Spleen (tissue), 7 donors: ENCODE results near the gene THOC2.

Experiments
- CTCF ChIP-seq, 11 experiments: fragments of 200-600 bp in 7 of 11; fragments of 450-650 bp in 4 of 11; sonication (generic) in 4 of 11; IDR thresholded peaks in 8 of 11; conservative IDR thresholded peaks in 3 of 11; 1 replicate in 7 of 11; 2 replicates in 4 of 11; pipeline versions ENCODE4 v1.4.0 to v1.8.0; 2016 to 2021; ENCODE audit warnings: antibody characterized with exemption in 11 of 11, inconsistent platforms in 4 of 11, mild to moderate bottlenecking in 1 of 11
- POLR2A ChIP-seq, 3 donors: fragments of 450-650 bp; IDR thresholded peaks; one replicate each; pipeline ENCODE4 v1.5.1; 2017; ENCODE audit warnings: antibody characterized with exemption in 3 of 3, mild to moderate bottlenecking in 1 of 3
- POLR2AphosphoS5 ChIP-seq, 3 donors: sonication (generic); formaldehyde crosslinking; IDR thresholded peaks; one replicate each; pipeline ENCODE4 v1.5.1; 2017; ENCODE audit warnings: antibody characterized with exemption in 3 of 3
- donor health status: DM: no; HTN: no; CAD: no; lungs with moderate emphysema.
- donor health status: DM: no; HTN: no; CAD: no.
- donor health status: DM: no; HTN: no; CAD: no.

GRCh38 chrX:123685232-123685631, 47.6 kb downstream of the THOC2 start:
- TF ChIP-seq POLR2AphosphoS5 (IDR thresholded peaks at IDR 0.05) = no peak
- TF ChIP-seq CTCF (IDR thresholded peaks at IDR 0.05 in 8 of 11, conservative IDR thresholded peaks at IDR 0.05 in 3 of 11) = no peak
- no peak for TF ChIP-seq POLR2A (IDR thresholded peaks at IDR 0.05)
